OCI-LY3 (cell line): ENCODE results near the gene SUN3.
"Not testable (repeated sequence)": the region's sequence is repeated elsewhere in the genome, so short reads cannot be mapped to it uniquely, and the experiment has no call there.

Experiments
- H2AFZ ChIP-seq: fragments of 200-600, 300-600 bp; shearing (Covaris generic); 2 replicates; pipeline ENCODE4 v1.6.0; 2014; ENCODE audit warnings: antibody characterized with exemption, low read depth, low read length
- H3K27ac ChIP-seq: fragments of 200-600, 300-600 bp; sonication (generic); 2 replicates; pipeline ENCODE4 v1.5.1; 2014; ENCODE audit warnings: mild to moderate bottlenecking, low read length, moderate library complexity, mixed read lengths
- H3K27me3 ChIP-seq: fragments of 200-600, 300-600 bp; sonication (generic); 2 replicates; pipeline ENCODE4 v1.6.1; 2014; ENCODE audit warnings: low read depth, low read length, mixed read lengths
- H3K36me3 ChIP-seq: fragments of 200-600, 300-600 bp; sonication (generic); replicated peaks from 2 replicates; pipeline ENCODE3; 2014; ENCODE audit warnings: low read depth, low read length, mixed read lengths
- H3K4me1 ChIP-seq: fragments of 300-600, 200-600 bp; sonication (generic); 2 replicates; pipeline ENCODE4 v1.6.1; 2014; ENCODE audit warnings: low read length, mixed read lengths
- H3K4me2 ChIP-seq: fragments of 200-600, 300-600 bp; sonication (generic); 2 replicates; pipeline ENCODE4 v1.6.1; 2014; ENCODE audit warnings: low read length, mixed read lengths
- H3K4me3 ChIP-seq: fragments of 300-600, 200-600 bp; sonication (generic); 2 replicates; pipeline ENCODE4 v1.5.1; 2014; ENCODE audit warnings: antibody characterized with exemption, mild to moderate bottlenecking, low read length, moderate library complexity
- H3K79me2 ChIP-seq: fragments of 300-600, 200-600 bp; shearing (Covaris generic); 2 replicates; pipeline ENCODE4 v1.6.1; 2014; ENCODE audit warnings: mild to moderate bottlenecking, low read length, mixed read lengths
- H3K9ac ChIP-seq: fragments of 300-600, 200-600 bp; shearing (Covaris generic); 2 replicates; pipeline ENCODE4 v1.6.0; 2014; ENCODE audit warnings: mild to moderate bottlenecking, low read length, moderate library complexity
- H3K9me3 ChIP-seq: fragments of 200-600, 300-600 bp; shearing (Covaris generic); 2 replicates; pipeline ENCODE4 v1.6.1; 2014; ENCODE audit warnings: low read length, mixed read lengths; ENCODE audit not compliant: insufficient read depth
- H4K20me1 ChIP-seq: fragments of 200-600, 300-600 bp; sonication (generic); 2 replicates; pipeline ENCODE4 v1.6.1; 2016; ENCODE audit warnings: low read length, mixed read lengths; ENCODE audit not compliant: insufficient read depth
- EZH2phosphoT487 ChIP-seq: fragments of 200-600 bp; shearing (Covaris generic); IDR thresholded peaks from 2 replicates; pipeline ENCODE4 v1.6.1; 2018; ENCODE audit warnings: antibody characterized with exemption, mixed run types, low read depth
- TF ChIP-seq, protein P1 (sequence below): fragments of 200-600, 300-600 bp; sonication (generic); IDR thresholded peaks from 2 replicates; pipeline ENCODE4 v1.5.1; 2014; ENCODE audit warnings: antibody characterized with exemption, low read length, low read depth

The SUN3 gene

DNA sequence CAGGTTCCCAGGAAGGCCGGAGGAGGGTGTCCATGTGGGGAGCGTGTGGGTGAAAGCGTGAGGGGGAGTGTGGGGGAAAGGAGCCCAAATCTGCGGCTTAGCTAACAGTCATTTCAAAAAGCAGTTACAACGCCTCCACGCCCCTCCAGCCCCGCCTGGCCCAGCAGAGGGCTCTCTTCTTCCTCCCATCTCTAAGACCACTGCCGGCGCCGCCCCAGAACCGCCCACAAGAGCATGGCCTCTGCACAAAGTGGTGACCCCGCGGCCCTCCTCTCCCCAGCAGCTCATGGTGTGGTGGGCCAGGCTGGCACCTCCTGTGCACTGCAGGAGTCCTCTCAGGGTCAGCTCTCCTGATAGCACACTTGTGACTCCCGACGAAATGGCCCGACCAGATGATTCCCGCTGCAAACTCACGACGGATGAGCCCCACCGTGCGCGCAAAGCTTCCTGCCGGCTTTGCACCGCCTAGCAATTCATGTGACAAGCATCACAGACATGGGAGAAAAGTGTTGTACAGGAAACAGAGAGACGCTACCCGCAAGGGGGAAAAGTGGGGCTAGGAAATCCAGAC lies 37.1 kb downstream of the SUN3 start:
- TF ChIP-seq, protein P1, sequence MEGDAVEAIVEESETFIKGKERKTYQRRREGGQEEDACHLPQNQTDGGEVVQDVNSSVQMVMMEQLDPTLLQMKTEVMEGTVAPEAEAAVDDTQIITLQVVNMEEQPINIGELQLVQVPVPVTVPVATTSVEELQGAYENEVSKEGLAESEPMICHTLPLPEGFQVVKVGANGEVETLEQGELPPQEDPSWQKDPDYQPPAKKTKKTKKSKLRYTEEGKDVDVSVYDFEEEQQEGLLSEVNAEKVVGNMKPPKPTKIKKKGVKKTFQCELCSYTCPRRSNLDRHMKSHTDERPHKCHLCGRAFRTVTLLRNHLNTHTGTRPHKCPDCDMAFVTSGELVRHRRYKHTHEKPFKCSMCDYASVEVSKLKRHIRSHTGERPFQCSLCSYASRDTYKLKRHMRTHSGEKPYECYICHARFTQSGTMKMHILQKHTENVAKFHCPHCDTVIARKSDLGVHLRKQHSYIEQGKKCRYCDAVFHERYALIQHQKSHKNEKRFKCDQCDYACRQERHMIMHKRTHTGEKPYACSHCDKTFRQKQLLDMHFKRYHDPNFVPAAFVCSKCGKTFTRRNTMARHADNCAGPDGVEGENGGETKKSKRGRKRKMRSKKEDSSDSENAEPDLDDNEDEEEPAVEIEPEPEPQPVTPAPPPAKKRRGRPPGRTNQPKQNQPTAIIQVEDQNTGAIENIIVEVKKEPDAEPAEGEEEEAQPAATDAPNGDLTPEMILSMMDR = peak; percentile 70
- TF ChIP-seq EZH2phosphoT487 = no peak
- no peaks in the 10 kb centered on the region for H3K79me2 ChIP-seq
- H3K4me2 ChIP-seq = peak overlapping the region; percentile 67
- H2AFZ ChIP-seq = peak overlapping the region; percentile 87
- peak overlapping the region; percentile 74 for H3K4me3 ChIP-seq
- no peaks in the 10 kb centered on the region for H3K36me3 ChIP-seq
- peaks cover 5% of the 10 kb centered on the region; the same call in 1 of the 2 replicates for H3K27me3 ChIP-seq
- H3K9ac ChIP-seq = peak overlapping the region; percentile 36; the same call in 1 of the 2 replicates
- no peaks in the 10 kb centered on the region for H3K9me3 ChIP-seq
- no peak overlapping the region for H3K27ac ChIP-seq
- peaks cover 5% of the 10 kb centered on the region; the same call in 1 of the 2 replicates for H3K4me1 ChIP-seq
- no peaks in the 10 kb centered on the region for H4K20me1 ChIP-seq

GRCh38 chr7:47991270-47991669 lies 37.6 kb downstream of the SUN3 start:
- H3K27ac ChIP-seq = no peak overlapping the region
- H3K4me1 ChIP-seq = peaks cover 5% of the 10 kb centered on the region; the same call in 1 of the 2 replicates
- peaks cover 5% of the 10 kb centered on the region; the same call in 1 of the 2 replicates for H3K27me3 ChIP-seq
- no peaks in the 10 kb centered on the region for H3K79me2 ChIP-seq
- no peaks in the 10 kb centered on the region for H4K20me1 ChIP-seq
- H3K9me3 ChIP-seq = no peaks in the 10 kb centered on the region
- H2AFZ ChIP-seq = peak overlapping the region; percentile 54
- H3K4me3 ChIP-seq = peak overlapping the region; percentile 74
- no peaks in the 10 kb centered on the region for H3K36me3 ChIP-seq
- H3K9ac ChIP-seq = peak overlapping the region; percentile 36; the same call in 1 of the 2 replicates
- no peak for TF ChIP-seq EZH2phosphoT487
- TF ChIP-seq, protein P1 = no peak
- peak overlapping the region; percentile 67 for H3K4me2 ChIP-seq

DNA sequence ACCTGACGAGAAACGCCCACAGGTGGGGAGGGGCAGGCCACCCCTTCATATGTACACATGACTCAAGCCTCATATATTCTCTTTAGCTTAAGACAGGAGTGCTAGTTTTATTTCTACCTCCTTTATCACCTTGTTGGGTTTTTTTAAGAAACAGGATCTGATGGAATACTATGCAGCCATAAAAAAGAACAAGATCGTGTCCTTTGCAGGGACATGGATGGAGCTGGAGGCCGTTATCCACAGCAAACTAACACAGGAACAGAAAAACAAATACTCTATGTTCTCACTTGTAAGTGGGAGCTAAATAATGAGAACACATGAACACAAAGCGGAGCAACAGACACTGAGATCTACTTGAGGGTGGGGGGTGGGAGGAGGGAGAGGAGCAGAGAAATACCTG lies 38.3 kb downstream of the SUN3 start:
- Histone ChIP-seq H4K20me1 (no peaks in the 10 kb centered on the region), H3K4me2 (no peak overlapping the region), H3K36me3 (no peaks in the 10 kb centered on the region), H3K9ac (no peak overlapping the region), H3K27me3 (peaks cover 5% of the 10 kb centered on the region; the same call in 1 of the 2 replicates), H2AFZ (no peak overlapping the region), H3K9me3 (no peaks in the 10 kb centered on the region), H3K4me3 (no peak overlapping the region), H3K27ac (no peak overlapping the region), H3K4me1 (peaks cover 5% of the 10 kb centered on the region; the same call in 1 of the 2 replicates), H3K79me2 (no peaks in the 10 kb centered on the region)
- no peak for TF ChIP-seq EZH2phosphoT487
- TF ChIP-seq, protein P1 = no peak

DNA sequence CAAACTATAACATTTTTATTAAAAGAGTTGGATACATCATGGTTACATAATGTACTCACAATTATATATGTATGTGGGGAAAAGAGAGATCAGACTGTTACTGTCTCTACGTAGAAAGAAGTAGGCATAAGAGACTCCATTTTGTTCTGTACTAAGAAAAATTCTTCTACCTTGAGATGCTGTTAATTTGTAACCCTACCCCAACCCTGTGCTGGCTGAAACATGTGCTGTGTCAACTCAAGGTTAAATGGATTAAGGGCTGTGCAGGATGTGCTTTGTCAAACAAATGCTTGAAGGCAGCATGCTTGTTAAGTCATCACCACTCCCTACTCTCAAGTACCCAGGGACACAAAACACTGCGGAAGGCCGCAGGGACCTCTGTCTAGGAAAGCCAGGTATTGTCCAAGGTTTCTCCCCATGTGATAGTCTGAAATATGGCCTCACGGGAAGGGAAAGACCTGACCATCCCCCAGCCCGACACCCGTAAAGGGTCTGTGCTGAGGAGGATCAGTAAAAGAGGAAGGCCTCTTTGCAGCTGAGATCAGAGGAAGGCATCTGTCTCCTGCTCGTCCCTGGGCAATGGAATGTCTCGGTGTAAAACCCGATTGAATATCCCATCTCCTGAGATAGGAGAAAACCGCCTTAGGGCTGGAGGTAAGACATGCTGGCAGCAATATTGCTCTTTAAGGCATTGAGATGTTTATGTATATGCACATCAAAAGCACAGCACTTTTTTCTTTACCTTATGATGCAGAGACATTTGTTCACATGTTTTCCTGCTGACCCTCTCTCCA lies 39.1 kb downstream of the SUN3 start:
- not testable (repeated sequence) for H3K27ac ChIP-seq, H3K4me3 ChIP-seq, H3K4me2 ChIP-seq, H3K4me1 ChIP-seq, H3K79me2 ChIP-seq, H3K9ac ChIP-seq, H3K36me3 ChIP-seq, H3K9me3 ChIP-seq, H2AFZ ChIP-seq, H3K27me3 ChIP-seq, H4K20me1 ChIP-seq
